ENCODE results near the gene SNAI3.

GRCh38 chr16:88630941-88631340, 55.4 kb downstream of the SNAI3 start:
- TF ChIP-seq REST (IDR thresholded peaks at IDR 0.05; ENCODE audit: insufficient read depth in 1 of 2, low read depth in 2 of 2, low read length in 1 of 2) (no peak), CTCF (IDR thresholded peaks at IDR 0.05) (no peak)
